Left renal pelvis (tissue), 4 donors: ENCODE measurements around the gene NCBP3. TPM values are rescaled to one million over a fixed set of nuclear protein-coding genes. Genes with fewer than 3 reads are reported as not detected.

Source experiments
- DNase-seq, 4 donors: peaks; one replicate each; pipeline ENCODE4 v3.0.0-alpha.2; 2013; ENCODE audit warnings: low read depth in 4 of 4, low spot score in 3 of 4
- polyA plus RNA-seq, 4 donors: library from polyadenylated mRNA; unstranded; fragments of 120-200 nt; gene quantifications; one replicate each; pipeline ENCODE4 v1.2.1, GENCODE V29; 2013; ENCODE audit not compliant: insufficient read length in 4 of 4

NCBP3 gene
- 100 to 1,000 TPM in 1 of 4 donors, 10 to 100 TPM in 3; 64.4 to 117 (median 82.1) TPM for polyA plus RNA-seq

DNA sequence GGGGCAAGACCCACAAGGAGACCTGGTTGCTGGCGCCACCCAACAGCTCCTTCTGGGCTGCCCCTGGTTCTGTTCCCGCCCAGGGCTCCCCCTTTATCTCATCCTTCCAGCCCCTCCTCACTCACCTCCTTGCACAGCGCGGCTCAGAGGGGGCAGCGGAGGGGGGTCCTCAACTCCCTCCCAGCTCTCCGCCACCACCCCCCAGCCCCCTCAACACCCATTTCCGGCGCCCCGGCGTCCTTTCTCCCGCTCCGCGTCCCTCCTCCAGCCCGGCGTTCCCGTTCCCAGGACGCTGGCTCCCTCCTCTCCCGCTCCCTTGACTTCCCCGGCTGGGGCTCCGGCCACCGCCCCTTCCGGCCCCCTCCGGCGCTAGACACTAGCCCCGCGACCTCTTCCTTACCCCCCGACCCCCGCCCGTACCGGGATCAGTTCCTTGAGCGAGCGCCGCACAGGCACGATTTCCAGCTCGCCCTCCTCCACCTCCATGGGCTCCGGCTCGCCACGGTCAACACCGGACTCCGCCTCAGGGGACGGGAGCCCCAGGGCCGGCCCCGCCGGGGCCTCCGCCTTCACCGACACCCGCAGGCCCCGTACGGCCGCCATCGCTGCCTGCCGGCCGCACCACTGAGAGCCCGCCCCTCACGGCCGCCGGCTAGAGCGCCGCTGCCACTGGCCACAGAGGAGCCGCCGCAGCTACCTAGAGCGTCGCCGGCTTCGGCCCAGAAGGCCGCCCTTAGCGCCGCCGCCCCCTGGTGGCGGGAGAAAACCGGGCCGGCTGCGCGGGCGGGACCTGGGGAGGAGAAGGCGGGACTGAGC is at the start of gene NCBP3:
Gene NCBP3, minus strand, starts transcription at position 626 of the 816 bp plus-strand sequence. Its CDS starts 23 bp downstream, at position 603.
- peak; percentile 78 to 88 (median 87) for DNase-seq

DNA sequence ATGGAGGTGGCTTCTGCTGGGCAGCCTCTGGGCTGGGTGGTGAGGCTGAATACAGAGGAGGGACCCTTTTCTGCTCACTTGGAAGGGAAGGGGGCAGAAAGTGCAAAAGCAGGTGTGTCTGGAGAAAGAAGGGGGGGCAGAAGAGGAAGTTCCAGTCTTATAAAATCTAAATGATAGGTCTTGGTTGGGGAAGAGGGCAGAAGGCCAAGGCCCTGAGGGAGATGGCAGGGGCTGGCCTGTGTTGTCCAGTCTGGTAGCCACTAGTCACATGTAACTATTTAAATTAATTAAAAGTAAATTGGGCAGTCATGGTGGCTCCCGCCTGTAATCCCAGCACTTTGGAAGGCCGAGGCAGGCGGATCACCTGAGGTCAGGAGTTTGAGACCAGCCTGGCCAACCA is 49.3 kb upstream of the NCBP3 start:
- DNase-seq: no peak

DNA sequence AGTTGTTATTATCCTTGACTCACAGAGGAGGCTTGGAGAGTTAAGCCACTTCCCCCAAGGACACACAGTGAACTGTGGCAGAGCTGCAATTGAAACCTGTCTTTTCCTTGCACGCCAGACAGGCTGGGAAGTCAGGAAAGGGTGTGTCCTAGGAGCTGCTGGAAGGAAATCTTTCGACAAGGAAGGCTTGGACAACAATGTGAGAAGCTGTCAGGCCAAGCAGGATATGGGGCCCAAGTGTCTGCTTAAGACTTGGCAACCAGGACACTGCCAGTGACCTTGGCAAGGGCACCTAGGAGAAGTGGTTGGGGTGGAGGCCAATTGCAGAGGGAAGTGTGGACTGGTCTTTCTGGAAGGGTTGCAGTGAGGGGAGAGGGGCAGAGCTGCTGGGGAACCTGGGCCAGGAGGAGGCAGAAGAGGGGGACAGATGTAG is 48.9 kb upstream of the NCBP3 start:
- DNase-seq: no peak

GRCh38 chr17:3894188-3894587 is 48.1 kb upstream of the NCBP3 start:
- no peak for DNase-seq

DNA sequence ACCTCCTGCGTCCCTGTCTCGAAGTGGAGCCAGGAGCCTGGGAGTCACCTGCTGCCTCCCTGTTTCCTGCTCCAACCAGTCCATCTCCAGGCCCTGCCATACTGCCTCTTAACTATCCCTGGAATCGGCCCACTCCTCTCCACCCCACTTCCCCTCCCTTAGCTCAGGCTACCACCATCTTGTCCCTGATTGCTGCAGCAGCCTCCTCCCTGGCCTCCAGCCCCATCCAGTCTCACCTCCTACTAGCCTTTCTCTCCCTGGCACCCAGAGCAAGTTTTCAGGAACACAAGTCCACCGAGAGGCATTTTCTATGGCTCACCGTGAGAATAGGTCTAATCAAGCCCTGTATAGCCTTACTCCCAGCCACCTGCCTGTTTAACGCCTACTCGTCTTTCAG is 47.7 kb upstream of the NCBP3 start:
- no peak for DNase-seq

DNA sequence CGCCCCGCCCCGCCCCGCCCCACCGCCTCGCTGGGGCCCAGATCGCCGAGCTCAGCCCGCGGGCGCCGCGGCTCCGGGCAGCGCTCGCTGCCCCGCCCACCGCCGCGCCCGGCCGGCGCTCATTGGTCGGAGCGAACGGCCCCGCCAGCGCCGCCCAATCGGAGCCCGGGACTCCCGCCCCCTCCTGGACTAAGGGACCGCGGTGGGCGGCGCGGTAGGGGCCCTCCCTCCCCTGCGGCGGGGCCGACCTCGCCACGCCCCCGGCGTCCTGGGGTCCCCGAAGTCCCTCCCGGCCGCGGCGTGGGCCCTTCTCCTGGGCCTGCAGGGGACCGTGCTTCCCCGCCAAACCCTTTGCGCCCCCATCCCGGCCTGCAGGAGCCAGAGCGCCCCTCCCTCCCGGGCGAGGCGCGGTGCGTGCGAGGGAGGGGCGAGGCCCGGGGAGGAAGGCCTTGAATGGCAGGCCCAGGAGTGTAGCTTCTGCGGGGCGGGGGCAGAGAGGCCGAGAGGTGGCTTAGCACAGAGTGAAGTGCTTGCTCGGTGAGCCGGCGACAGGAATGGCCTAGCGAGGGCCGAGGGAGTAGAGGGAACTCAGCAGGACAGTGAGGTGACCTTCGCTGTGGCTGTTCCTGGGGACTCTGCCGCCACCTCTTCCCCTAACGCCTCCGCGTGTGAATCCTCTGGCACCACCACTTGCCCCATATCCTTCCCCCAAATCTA is 47.1 kb upstream of the NCBP3 start, which contains the start of gene CAMKK1:
Gene CAMKK1, minus strand, starts transcription at position 51 of the 717 bp plus-strand sequence. CDS start 7,366 bp downstream, outside the sequence.
- DNase-seq: peak in 2 of 4 donors; percentile 64

GRCh38 chr17:3892095-3892998 is 46.3 kb upstream of the NCBP3 start:
- DNase-seq: no peak

GRCh38 chr17:3891626-3892094 is 45.6 kb upstream of the NCBP3 start:
- no peak for DNase-seq

GRCh38 chr17:3890878-3891219 is 44.8 kb upstream of the NCBP3 start:
- no peak for DNase-seq

GRCh38 chr17:3890082-3890877 is 44.2 kb upstream of the NCBP3 start:
- no peak for DNase-seq

GRCh38 chr17:3889325-3890012 is 43.4 kb upstream of the NCBP3 start:
- no peak for DNase-seq

GRCh38 chr17:3888343-3889171 is 42.5 kb upstream of the NCBP3 start:
- peak in 2 of 4 donors; percentile 71 to 79 for DNase-seq

DNA sequence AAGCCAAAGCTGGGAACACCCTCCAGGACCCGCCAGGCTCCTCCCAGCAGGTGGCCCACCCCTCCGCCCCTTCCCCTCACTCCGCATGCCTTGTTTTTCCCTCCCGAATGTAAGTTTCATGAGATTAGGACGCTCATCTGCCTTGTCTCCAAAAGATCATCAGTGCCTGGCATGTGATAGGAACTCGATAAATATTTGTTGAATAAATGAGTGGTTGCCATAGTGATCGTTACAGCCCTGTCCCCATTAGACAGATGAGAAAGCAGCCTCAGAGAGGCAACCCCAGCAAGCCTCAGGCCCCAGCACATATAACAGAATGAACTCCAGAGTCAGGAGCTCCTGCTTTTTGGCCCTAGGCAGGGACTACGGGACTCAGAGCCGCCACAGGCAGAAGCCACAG is 41.8 kb upstream of the NCBP3 start:
- no peak for DNase-seq

- DNase-seq: no peak
These were observed 41.3 kb upstream of the NCBP3 start for GRCh38 chr17:3887394-3887793.

- DNase-seq: no peak
These were observed 40.7 kb upstream of the NCBP3 start for GRCh38 chr17:3886776-3887175.

DNA sequence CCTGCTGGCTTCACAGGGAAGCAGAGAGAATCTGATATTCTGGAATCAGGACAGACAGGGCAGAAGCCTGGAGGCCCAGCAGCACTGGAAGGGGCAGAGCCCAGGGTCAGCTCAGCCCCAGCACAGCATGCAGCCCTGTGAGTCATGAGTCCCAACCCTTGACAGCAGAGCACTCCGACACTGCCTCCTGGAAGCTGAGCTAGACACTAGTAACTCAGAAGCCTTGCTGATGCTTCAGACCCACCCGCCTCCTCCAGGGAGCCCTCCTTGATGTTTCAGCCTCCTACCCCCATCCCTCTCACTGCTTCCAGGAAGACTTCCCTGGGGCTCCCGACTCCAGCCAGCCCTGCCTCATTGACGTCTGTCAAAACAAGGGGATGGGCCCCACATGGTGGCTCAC is 39.9 kb upstream of the NCBP3 start:
- DNase-seq: no peak

- DNase-seq: no peak
These were observed 39.2 kb upstream of the NCBP3 start for GRCh38 chr17:3885271-3885670.

DNA sequence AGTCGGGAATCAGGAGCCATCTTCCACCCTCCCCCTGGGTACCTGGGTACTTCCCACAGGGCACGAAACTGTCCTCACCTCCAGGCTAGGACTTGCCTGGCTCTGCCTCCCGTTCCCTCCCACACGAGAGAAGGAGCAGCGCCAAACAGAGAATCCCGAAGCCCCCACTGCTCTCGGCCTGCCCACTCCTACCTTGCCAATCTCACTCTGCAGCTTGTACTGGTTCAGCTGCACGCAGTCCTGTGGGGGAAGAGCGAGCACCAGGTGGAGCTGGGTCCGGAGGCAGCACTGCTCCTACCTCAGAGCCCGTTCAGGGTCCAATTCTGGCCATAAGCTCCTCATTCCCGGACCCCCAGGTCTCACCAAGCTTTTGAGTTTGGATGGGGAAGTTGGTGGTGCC is 38.1 kb upstream of the NCBP3 start:
- DNase-seq: no peak
